DND-41 (cell line): ENCODE measurements around the gene MOB3B.

Experiments
- ATAC-seq: fragments of 200-7000 bp; cut with Tn5 transposase; 3 replicates; pipeline ENCODE4 v1.9.1; 2021; ENCODE audit warnings: low read depth; ENCODE audit not compliant: insufficient read depth
- DNase-seq: peaks from one replicate; pipeline ENCODE4 v3.0.0-alpha.2; 2020
- H2AFZ ChIP-seq: 2 replicates; pipeline ENCODE4 v1.6.0; 2012; ENCODE audit warnings: low read depth, low read length
- H3K27ac ChIP-seq: 2 replicates; pipeline ENCODE4 v1.5.1; 2012; ENCODE audit warnings: low read length, inconsistent platforms
- H3K27me3 ChIP-seq: fragments of 200-600 bp; sonication (generic); 2 replicates; pipeline ENCODE4 v1.6.0; 2012; ENCODE audit warnings: low read length, mild to moderate bottlenecking, inconsistent platforms; ENCODE audit not compliant: insufficient read depth, poor library complexity
- H3K36me3 ChIP-seq: 2 replicates; pipeline ENCODE4 v1.5.1; 2012; ENCODE audit warnings: low read length, inconsistent platforms; ENCODE audit not compliant: insufficient read depth
- H3K4me1 ChIP-seq: 2 replicates; pipeline ENCODE4 v1.5.1; 2012; ENCODE audit warnings: mild to moderate bottlenecking, low read length; ENCODE audit not compliant: insufficient read depth
- H3K4me2 ChIP-seq: 2 replicates; pipeline ENCODE4 v1.6.0; 2012; ENCODE audit warnings: mild to moderate bottlenecking, moderate library complexity, low read length, inconsistent platforms; ENCODE audit not compliant: insufficient read depth
- H3K4me3 ChIP-seq, 2 experiments: fragments of 200-600 bp in 1 of 2; shearing (Covaris generic) in 1 of 2; 2 replicates each; pipeline ENCODE4 v1.5.1; 2012 to 2016; ENCODE audit warnings: inconsistent platforms in 2 of 2, low read length in 2 of 2, mild to moderate bottlenecking in 2 of 2, low read depth in 1 of 2, moderate library complexity in 1 of 2
- H3K79me2 ChIP-seq: 2 replicates; pipeline ENCODE4 v1.6.0; 2012; ENCODE audit warnings: low read length, inconsistent platforms; ENCODE audit not compliant: insufficient read depth
- H3K9ac ChIP-seq: 2 replicates; pipeline ENCODE4 v1.6.0; 2012; ENCODE audit warnings: low read depth, mild to moderate bottlenecking, inconsistent platforms, low read length, moderate library complexity
- H3K9me3 ChIP-seq: 2 replicates; pipeline ENCODE4 v1.5.1; 2012; ENCODE audit warnings: low read length, moderate library complexity, mild to moderate bottlenecking, inconsistent platforms; ENCODE audit not compliant: insufficient read depth, severe bottlenecking
- H4K20me1 ChIP-seq: 2 replicates; pipeline ENCODE4 v1.6.0; 2012; ENCODE audit warnings: low read length; ENCODE audit not compliant: insufficient read depth
- EZH2 ChIP-seq: IDR thresholded peaks from 3 replicates; pipeline ENCODE4 v1.6.1; 2012; ENCODE audit warnings: borderline replicate concordance, low read depth, mild to moderate bottlenecking, moderate library complexity, low read length, inconsistent platforms; ENCODE audit not compliant: severe bottlenecking
- TF ChIP-seq, protein P1 (sequence below): IDR thresholded peaks from 2 replicates; pipeline ENCODE4 v1.5.1; 2012; ENCODE audit warnings: borderline replicate concordance, low read length, moderate library complexity, mild to moderate bottlenecking; ENCODE audit not compliant: poor library complexity, severe bottlenecking; ENCODE audit errors: extremely low read depth

The MOB3B gene

DNA sequence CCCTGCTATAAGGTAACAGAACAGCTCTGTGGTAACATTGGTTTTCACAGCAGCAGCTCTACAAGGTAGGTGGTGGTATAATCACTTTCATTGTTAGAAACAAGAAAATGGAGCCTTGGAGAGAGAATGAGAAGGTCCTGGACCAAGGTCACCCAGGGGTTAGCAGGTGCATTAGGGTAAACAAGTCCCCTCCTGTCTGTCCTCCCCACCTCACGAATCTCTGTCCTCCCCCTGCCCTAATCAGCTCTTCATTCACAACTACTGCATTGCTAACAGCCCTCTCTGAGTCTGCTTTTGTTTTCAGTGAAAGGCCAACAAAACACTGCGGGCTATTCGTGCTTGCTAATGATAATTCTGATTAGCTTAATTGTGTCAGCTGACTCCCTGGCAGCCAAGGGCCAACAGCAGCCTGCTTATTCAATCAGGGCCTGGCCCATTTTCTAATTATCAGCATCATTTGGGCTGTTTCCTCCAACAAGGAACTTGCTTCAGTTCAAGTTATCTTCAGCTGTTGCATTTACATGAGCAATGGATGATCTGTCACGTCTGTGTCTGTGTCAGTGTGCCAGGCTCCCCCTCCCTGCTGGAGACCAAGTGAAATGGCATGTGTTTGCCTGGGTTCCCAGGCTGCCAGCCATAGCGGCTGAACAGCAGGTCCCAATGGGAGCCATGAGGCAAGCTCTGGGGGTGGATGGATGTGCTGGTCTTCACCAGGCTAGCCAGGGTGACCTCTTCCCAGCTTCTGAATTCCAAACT, 176.0 kb downstream of the MOB3B start:
- no peaks in the 10 kb centered on the region for H3K4me1 ChIP-seq
- DNase-seq (no peak), ATAC-seq (no peak)
- H2AFZ ChIP-seq: no peak overlapping the region
- no peak overlapping the region for H3K9ac ChIP-seq
- no peak overlapping the region for H3K27ac ChIP-seq
- no peaks in the 10 kb centered on the region for H3K27me3 ChIP-seq
- no peak overlapping the region for H3K4me3 ChIP-seq
- TF ChIP-seq, protein P1, sequence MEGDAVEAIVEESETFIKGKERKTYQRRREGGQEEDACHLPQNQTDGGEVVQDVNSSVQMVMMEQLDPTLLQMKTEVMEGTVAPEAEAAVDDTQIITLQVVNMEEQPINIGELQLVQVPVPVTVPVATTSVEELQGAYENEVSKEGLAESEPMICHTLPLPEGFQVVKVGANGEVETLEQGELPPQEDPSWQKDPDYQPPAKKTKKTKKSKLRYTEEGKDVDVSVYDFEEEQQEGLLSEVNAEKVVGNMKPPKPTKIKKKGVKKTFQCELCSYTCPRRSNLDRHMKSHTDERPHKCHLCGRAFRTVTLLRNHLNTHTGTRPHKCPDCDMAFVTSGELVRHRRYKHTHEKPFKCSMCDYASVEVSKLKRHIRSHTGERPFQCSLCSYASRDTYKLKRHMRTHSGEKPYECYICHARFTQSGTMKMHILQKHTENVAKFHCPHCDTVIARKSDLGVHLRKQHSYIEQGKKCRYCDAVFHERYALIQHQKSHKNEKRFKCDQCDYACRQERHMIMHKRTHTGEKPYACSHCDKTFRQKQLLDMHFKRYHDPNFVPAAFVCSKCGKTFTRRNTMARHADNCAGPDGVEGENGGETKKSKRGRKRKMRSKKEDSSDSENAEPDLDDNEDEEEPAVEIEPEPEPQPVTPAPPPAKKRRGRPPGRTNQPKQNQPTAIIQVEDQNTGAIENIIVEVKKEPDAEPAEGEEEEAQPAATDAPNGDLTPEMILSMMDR: no peak
- TF ChIP-seq EZH2: no peak
- no peak overlapping the region for H3K4me2 ChIP-seq
- H3K79me2 ChIP-seq: no peaks in the 10 kb centered on the region
- H4K20me1 ChIP-seq: no peaks in the 10 kb centered on the region
- no peaks in the 10 kb centered on the region for H3K9me3 ChIP-seq
- H3K36me3 ChIP-seq: no peaks in the 10 kb centered on the region

DNA sequence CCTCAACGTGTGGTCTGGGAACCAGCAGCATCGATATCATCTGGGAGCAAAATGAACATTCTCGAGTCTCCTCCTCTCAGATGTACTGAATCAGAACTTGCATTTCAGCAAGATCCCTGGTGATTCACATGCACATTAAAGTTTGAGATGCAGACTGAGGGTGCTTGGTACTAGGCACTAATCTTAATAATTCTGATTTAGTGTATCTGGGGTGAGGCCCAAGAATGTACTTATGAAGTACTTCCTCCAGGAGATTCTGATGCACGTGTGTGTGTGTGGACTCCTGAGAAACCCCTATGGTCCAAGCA, 176.5 kb downstream of the MOB3B start:
- H3K27me3 ChIP-seq: no peaks in the 10 kb centered on the region
- H3K9ac ChIP-seq: no peak overlapping the region
- no peak for DNase-seq
- no peaks in the 10 kb centered on the region for H3K4me1 ChIP-seq
- no peak overlapping the region for H3K4me3 ChIP-seq
- no peak for TF ChIP-seq EZH2
- TF ChIP-seq, protein P1: no peak
- no peaks in the 10 kb centered on the region for H3K79me2 ChIP-seq
- no peak overlapping the region for H2AFZ ChIP-seq
- no peak overlapping the region for H3K4me2 ChIP-seq
- no peaks in the 10 kb centered on the region for H3K9me3 ChIP-seq
- ATAC-seq: no peak
- no peaks in the 10 kb centered on the region for H3K36me3 ChIP-seq
- no peaks in the 10 kb centered on the region for H4K20me1 ChIP-seq
- H3K27ac ChIP-seq: no peak overlapping the region

- DNase-seq (no peak), ATAC-seq (no peak)
- H4K20me1 ChIP-seq: no peaks in the 10 kb centered on the region
- H3K4me1 ChIP-seq: no peaks in the 10 kb centered on the region
- no peak overlapping the region for H3K27ac ChIP-seq
- no peak overlapping the region for H3K4me2 ChIP-seq
- H3K36me3 ChIP-seq: no peaks in the 10 kb centered on the region
- no peak overlapping the region for H2AFZ ChIP-seq
- no peaks in the 10 kb centered on the region for H3K27me3 ChIP-seq
- H3K9ac ChIP-seq: no peak overlapping the region
- H3K79me2 ChIP-seq: no peaks in the 10 kb centered on the region
- H3K4me3 ChIP-seq: no peak overlapping the region
- TF ChIP-seq, protein P1: no peak
- TF ChIP-seq EZH2: no peak
- H3K9me3 ChIP-seq: no peaks in the 10 kb centered on the region
Observed at GRCh38 chr9:27352457-27353165, 177.0 kb downstream of the MOB3B start.
